GM12878 (cell line): Measurements from ENCODE around the gene ARL15. TPM values are rescaled to one million over a fixed set of nuclear protein-coding genes. Genes with fewer than 3 reads are reported as not detected.

Experiments used
- ATAC-seq: fragments of 200-7000 bp; cut with Tn5 transposase; 3 replicates; pipeline ENCODE4 v1.9.1; 2020; ENCODE audit warnings: mild to moderate bottlenecking, moderate library complexity
- BruUV-seq: library from RNA; stranded (reverse); fragments of 400-500 nt; replicated peaks from 2 replicates; lab custom pipeline; 2021; lab: Mats Ljungman, UMichigan
- CTCF ChIA-PET: fragments of 300-600 bp; sonication (Branson Sonifier 250); formaldehyde crosslinking; extraction: SDS; loops from one replicate; lab custom pipeline; 2021; ENCODE audit warnings: inconsistent platforms; lab: Yijun Ruan, JAX
- POLR2A ChIA-PET: fragments of 350-600 bp; formaldehyde crosslinking; extraction: SDS; loops from one replicate; lab custom pipeline; 2021; ENCODE audit warnings: inconsistent platforms; lab: Charles Lee
- RAD21 ChIA-PET: fragments of 300-600 bp; sonication (Branson Sonifier 250); formaldehyde crosslinking; loops from one replicate; lab custom pipeline; 2023; ENCODE audit warnings: antibody characterized with exemption; ENCODE audit not compliant: unreplicated experiment; lab: Charles Lee
- SMC1A ChIA-PET: fragments of 300-600 bp; sonication (Branson Sonifier 250); formaldehyde crosslinking; loops from one replicate; lab custom pipeline; 2023; ENCODE audit not compliant: unreplicated experiment, uncharacterized antibody; lab: Charles Lee
- DNase-seq: peaks from one replicate; pipeline ENCODE4 v3.0.0-alpha.2; 2011; ENCODE audit warnings: low read depth, low spot score
- FAIRE-seq: peaks from 3 replicates; lab custom pipeline; 2011; peaks lifted over from hg19 to GRCh38; lab: Jason Lieb, UNC
- H2AFZ ChIP-seq: 2 replicates; pipeline ENCODE4 v1.6.0; 2011; ENCODE audit warnings: low read depth, low read length, control low read depth; ENCODE audit not compliant: control insufficient read depth
- H3K27ac ChIP-seq: 2 replicates; pipeline ENCODE4 v1.5.1; 2011; ENCODE audit warnings: control low read depth; ENCODE audit not compliant: control insufficient read depth, insufficient read depth
- H3K27me3 ChIP-seq, 2 experiments: replicated peaks in 1 of 2; 2 replicates each; pipeline versions ENCODE4 v1.6.0 to v1.6.1; 2011; ENCODE audit warnings: low read length in 1 of 2; ENCODE audit not compliant: control insufficient read depth in 2 of 2, insufficient read depth in 2 of 2
- H3K36me3 ChIP-seq, 2 experiments: 2 replicates each; pipeline ENCODE4 v1.5.1; 2011; ENCODE audit warnings: low read length in 1 of 2; ENCODE audit not compliant: control insufficient read depth in 2 of 2, insufficient read depth in 2 of 2
- H3K4me1 ChIP-seq: 2 replicates; pipeline ENCODE4 v1.6.1; 2011; ENCODE audit warnings: mild to moderate bottlenecking, low read length, moderate library complexity, mixed read lengths; ENCODE audit not compliant: control insufficient read depth, insufficient read depth
- H3K4me2 ChIP-seq: 2 replicates; pipeline ENCODE4 v1.6.0; 2011; ENCODE audit warnings: control low read depth; ENCODE audit not compliant: control insufficient read depth, insufficient read depth
- H3K4me3 ChIP-seq: fragments of 200-600 bp; sonication (generic); 2 replicates; pipeline ENCODE4 v1.5.1; 2016
- H3K79me2 ChIP-seq: 2 replicates; pipeline ENCODE4 v1.6.0; 2011; ENCODE audit warnings: low read length; ENCODE audit not compliant: control insufficient read depth, insufficient read depth
- H3K9ac ChIP-seq: 2 replicates; pipeline ENCODE4 v1.8.0; 2011; ENCODE audit warnings: low read length, control low read depth, mixed read lengths; ENCODE audit not compliant: control insufficient read depth, insufficient read depth
- H3K9me3 ChIP-seq: replicated peaks from 3 replicates; pipeline ENCODE4 v1.5.1; 2011; ENCODE audit warnings: mild to moderate bottlenecking, low read length; ENCODE audit not compliant: control insufficient read depth, insufficient read depth
- H4K20me1 ChIP-seq: 2 replicates; pipeline ENCODE4 v1.6.0; 2011; ENCODE audit not compliant: control insufficient read depth, insufficient read depth
- BHLHE40 ChIP-seq, 2 experiments: fragments of 450-650 bp in 1 of 2; IDR thresholded peaks; 2 replicates each; pipeline ENCODE4 v1.6.1; 2011 to 2017; ENCODE audit warnings: low read depth in 2 of 2, borderline replicate concordance in 1 of 2, improper control_type of control experiment in 1 of 2, low read length in 1 of 2, mild to moderate bottlenecking in 1 of 2
- BRCA1 ChIP-seq: IDR thresholded peaks from 2 replicates; pipeline ENCODE4 v1.6.1; 2011; ENCODE audit warnings: low read depth, low read length, improper control_type of control experiment
- ELK1 ChIP-seq: IDR thresholded peaks from 2 replicates; pipeline ENCODE4 v1.6.1; 2012; ENCODE audit warnings: low read depth, low read length, improper control_type of control experiment
- ESRRA ChIP-seq: IDR thresholded peaks from 2 replicates; pipeline ENCODE4 v1.6.1; 2012; ENCODE audit warnings: mild to moderate bottlenecking, low read length, improper control_type of control experiment
- FOXK2 ChIP-seq: fragments of 450-650 bp; IDR thresholded peaks from 2 replicates; pipeline ENCODE4 v1.6.1; 2017; ENCODE audit warnings: mild to moderate bottlenecking, moderate library complexity
- JUND ChIP-seq: IDR thresholded peaks from 2 replicates; pipeline ENCODE4 v1.6.1; 2012; ENCODE audit warnings: low read depth, mild to moderate bottlenecking, low read length, improper control_type of control experiment, moderate library complexity
- KLF5 ChIP-seq: fragments of 450-650 bp; IDR thresholded peaks from 2 replicates; pipeline ENCODE4 v1.6.1; 2014; ENCODE audit warnings: mild to moderate bottlenecking; ENCODE audit not compliant: partially characterized antibody
- LARP7 ChIP-seq: fragments of 450-650 bp; IDR thresholded peaks from 2 replicates; pipeline ENCODE4 v1.6.1; 2017; ENCODE audit warnings: mild to moderate bottlenecking
- NBN ChIP-seq: fragments of 450-650 bp; IDR thresholded peaks from 2 replicates; pipeline ENCODE4 v1.6.1; 2016
- NR2F1 ChIP-seq: fragments of 450-650 bp; conservative IDR thresholded peaks from 2 replicates; pipeline ENCODE4 v1.6.1; 2017; ENCODE audit warnings: mild to moderate bottlenecking
- POU2F2 ChIP-seq: IDR thresholded peaks from 3 replicates; pipeline ENCODE4 v1.6.1; 2011; ENCODE audit warnings: low read depth, mild to moderate bottlenecking, low read length, borderline replicate concordance
- RAD51 ChIP-seq: fragments of 450-650 bp; IDR thresholded peaks from 2 replicates; pipeline ENCODE4 v1.6.1; 2016; ENCODE audit warnings: moderate library complexity, mild to moderate bottlenecking, inconsistent platforms
- RFX5 ChIP-seq: IDR thresholded peaks from 2 replicates; pipeline ENCODE4 v1.6.1; 2011; ENCODE audit warnings: low read depth, low read length, improper control_type of control experiment
- SREBF1 ChIP-seq: IDR thresholded peaks from 2 replicates; pipeline ENCODE4 v1.6.1; 2012; ENCODE audit warnings: mild to moderate bottlenecking, low read length
- SRF ChIP-seq, 2 experiments: IDR thresholded peaks; 2 replicates each; pipeline ENCODE4 v1.6.1; 2011; ENCODE audit warnings: low read depth in 2 of 2, low read length in 2 of 2, mild to moderate bottlenecking in 1 of 2, moderate library complexity in 1 of 2
- WGBS: methylation state at CpG from one replicate; pipeline ENCODE4 v1.1.6; 2016; ENCODE audit warnings: low lambda C conversion rate; ENCODE audit not compliant: insufficient replicate concordance, insufficient coverage; ENCODE audit errors: missing lambda C conversion rate; 5-methylcytosine and 5-hydroxymethylcytosine counted together
- in situ Hi-C: fragments of 300-500 bp; cut with MboI; formaldehyde crosslinking; loops from 9 replicates; pipeline ENCODE4 v1.14.3; 2018; ENCODE audit warnings: mixed read lengths
- intact Hi-C: fragments of 100-400 bp; cut with micrococcal nuclease; formaldehyde crosslinking; loops from one replicate; pipeline ENCODE4 v1.14.2; 2022; ENCODE audit not compliant: unreplicated experiment
- polyA plus RNA-seq, 11 experiments: library from polyadenylated mRNA; depleted of rRNA in 4 of 11; unstranded in 6 of 11; stranded (reverse) in 5 of 11; fragments of >200 nt; fragmentation: Nextera tagmentation in 4 of 11; fragmentation: Illumina TruSeq in 1 of 11; extraction: Ambion mirVana in 4 of 11; extraction: Trizol in 1 of 11; gene quantifications; 1 replicate in 1 of 11; 2 replicates in 10 of 11; pipeline versions ENCODE4 v1.2.1 to v1.2.3, GENCODE V29; 2011 to 2016; ENCODE audit warnings: inconsistent platforms in 2 of 11, missing spikeins in 2 of 11, low read depth in 1 of 11
- total RNA-seq, 4 experiments: library from RNA; depleted of rRNA in 3 of 4; stranded (reverse); fragments of >200 nt in 3 of 4; fragmentation: Illumina TruSeq in 1 of 4; extraction: Trizol in 1 of 4; gene quantifications; 2 replicates each; pipeline versions ENCODE4 v1.2.1 to v1.2.3, GENCODE V29; 2013 to 2021

Gene ARL15
- total and polyA plus RNA-seq, 10 of the 15 experiments (the other 5 are each of a cell fraction or from before 2014, with no cell fraction given): 3.6 to 11.0 (median 7.7) TPM

- WGBS: 0% methylated on average over 2 of the region's 2 CpGs
- RAD21 ChIA-PET: interaction anchor here (0.8 kb wide), 1 partner anchor 15 kb away, joined by 3 read pairs; no protein-coding TSS in a partner anchor
- FAIRE-seq: no peak
Measured at GRCh38 chr5:54194318-54194717, 116.1 kb downstream of the ARL15 start.

GRCh38 chr5:54187694-54188093, 122.7 kb downstream of the ARL15 start:
- ChIA-PET RAD21 (no interaction called here), SMC1A (no interaction called here), POLR2A (no interaction called here), CTCF (interaction anchor here (0.9 kb wide), 1 partner anchor 101 kb away, joined by 3 read pairs; no protein-coding TSS in a partner anchor)
- no peaks in the 10 kb centered on the region for H3K36me3 ChIP-seq
- H3K27me3 ChIP-seq: no peaks in the 10 kb centered on the region
- H3K9me3 ChIP-seq: no peaks in the 10 kb centered on the region
- TF ChIP-seq ELK1: no peak
- no peak for TF ChIP-seq RFX5
- TF ChIP-seq SREBF1: no peak
- TF ChIP-seq BRCA1: no peak
- TF ChIP-seq RAD51: no peak
- TF ChIP-seq FOXK2: no peak
- no peak for TF ChIP-seq NR2F1
- TF ChIP-seq KLF5: no peak
- TF ChIP-seq JUND: no peak
- in situ Hi-C loops: no loop called here
- intact Hi-C loops: no loop called here
- H3K27ac ChIP-seq: no peak overlapping the region
- ATAC-seq: no peak
- no peak overlapping the region for H2AFZ ChIP-seq
- FAIRE-seq: no peak
- H3K4me1 ChIP-seq: no peaks in the 10 kb centered on the region
- BruUV-seq: no TSS peak
- H3K4me3 ChIP-seq: no peak overlapping the region
- H3K79me2 ChIP-seq: no peaks in the 10 kb centered on the region
- H3K9ac ChIP-seq: no peak overlapping the region
- DNase-seq: no peak
- no peak overlapping the region for H3K4me2 ChIP-seq
- H4K20me1 ChIP-seq: no peaks in the 10 kb centered on the region

More at GRCh38 chr5:54194318-54194717, 116.1 kb downstream of the ARL15 start:
- no peak overlapping the region for H3K4me3 ChIP-seq
- SMC1A ChIA-PET: interaction anchor here (0.7 to 1.4 kb wide), 8 partner anchors 9 to 377 kb away, joined by 3 to 6 read pairs (median 3); no protein-coding TSS in a partner anchor
- no peaks in the 10 kb centered on the region; the same call in 2 of the 3 replicates for H3K9me3 ChIP-seq
- no peak overlapping the region for H3K27ac ChIP-seq
- H3K4me1 ChIP-seq: 0 out of 2 replicates have a peak, but pooled peaks cover 4% of the 10 kb centered on the region
- no peaks in the 10 kb centered on the region for H3K79me2 ChIP-seq
- H3K4me2 ChIP-seq: no peak overlapping the region; the same call in 1 of the 2 replicates
- intact Hi-C loops (no loop called here), in situ Hi-C loops (no loop called here)
- DNase-seq (no peak), ATAC-seq (peak; percentile 36; the same call in 1 of the 3 replicates)
- H3K36me3 ChIP-seq: no peaks in the 10 kb centered on the region
- no peak overlapping the region for H2AFZ ChIP-seq
- H4K20me1 ChIP-seq: no peaks in the 10 kb centered on the region
- POLR2A ChIA-PET: no interaction called here
- no peak overlapping the region for H3K9ac ChIP-seq
- CTCF ChIA-PET: interaction anchor here (1.0 to 1.2 kb wide), 3 partner anchors 9 to 40 kb away, joined by 3 to 6 read pairs (median 3); no protein-coding TSS in a partner anchor
- TF ChIP-seq ESRRA: no peak
- TF ChIP-seq POU2F2: no peak
- no peak for TF ChIP-seq SRF (IDR thresholded peaks at IDR 0.05; ENCODE audit: low read depth in 2 of 2, low read length in 2 of 2)
- no peak for TF ChIP-seq LARP7
- no peak for TF ChIP-seq BHLHE40 (IDR thresholded peaks at IDR 0.05; ENCODE audit: borderline replicate concordance in 1 of 2, low read depth in 2 of 2, low read length in 1 of 2)
- no peak for TF ChIP-seq RAD51
- TF ChIP-seq NBN: no peak
- H3K27me3 ChIP-seq: no peaks in the 10 kb centered on the region
- BruUV-seq: no TSS peak
